Osteocyte (in vitro differentiated cells): Measurements from ENCODE around the gene SNX19. TPM values are rescaled to one million over a fixed set of nuclear protein-coding genes. Genes with fewer than 3 reads are reported as not detected.

Experiments
- DNase-seq: peaks from one replicate; pipeline ENCODE4 v3.0.0; 2021; ENCODE audit warnings: mixed read lengths; ENCODE audit not compliant: unreplicated experiment; ENCODE audit errors: extremely low spot score
- H3K27ac Mint-ChIP-seq: one replicate; pipeline ENCODE4 v1.8.0; 2021; ENCODE audit warnings: mild to moderate bottlenecking, mixed read lengths; ENCODE audit not compliant: unreplicated experiment
- H3K27me3 Mint-ChIP-seq: one replicate; pipeline ENCODE4 v1.8.0; 2021; ENCODE audit warnings: mixed read lengths; ENCODE audit not compliant: unreplicated experiment
- H3K36me3 Mint-ChIP-seq: one replicate; pipeline ENCODE4 v1.8.0; 2021; ENCODE audit warnings: mixed read lengths; ENCODE audit not compliant: unreplicated experiment
- H3K4me1 Mint-ChIP-seq: one replicate; pipeline ENCODE4 v1.8.0; 2021; ENCODE audit warnings: mixed read lengths; ENCODE audit not compliant: unreplicated experiment
- H3K4me3 Mint-ChIP-seq: one replicate; pipeline ENCODE4 v1.8.0; 2021; ENCODE audit warnings: mild to moderate bottlenecking, moderate library complexity, mixed read lengths; ENCODE audit not compliant: unreplicated experiment
- H3K9me3 Mint-ChIP-seq: one replicate; pipeline ENCODE4 v1.8.0; 2021; ENCODE audit warnings: mixed read lengths; ENCODE audit not compliant: unreplicated experiment
- total RNA-seq: library from RNA; stranded (reverse); gene quantifications from 2 replicates; pipeline ENCODE4 v1.2.1, GENCODE V29; 2021
- TF ChIP-seq, protein P1 (sequence below): fragments of 200-600 bp; sonication (generic); IDR thresholded peaks from 2 replicates; pipeline ENCODE4 v1.5.0; 2021; ENCODE audit warnings: antibody characterized with exemption, mild to moderate bottlenecking, moderate library complexity

The SNX19 gene
- total RNA-seq, 1 donor from 2014 or later: 68.4 TPM

GRCh38 chr11:130854483-130854882 lies 61.8 kb downstream of the SNX19 start:
- TF ChIP-seq, protein P1, sequence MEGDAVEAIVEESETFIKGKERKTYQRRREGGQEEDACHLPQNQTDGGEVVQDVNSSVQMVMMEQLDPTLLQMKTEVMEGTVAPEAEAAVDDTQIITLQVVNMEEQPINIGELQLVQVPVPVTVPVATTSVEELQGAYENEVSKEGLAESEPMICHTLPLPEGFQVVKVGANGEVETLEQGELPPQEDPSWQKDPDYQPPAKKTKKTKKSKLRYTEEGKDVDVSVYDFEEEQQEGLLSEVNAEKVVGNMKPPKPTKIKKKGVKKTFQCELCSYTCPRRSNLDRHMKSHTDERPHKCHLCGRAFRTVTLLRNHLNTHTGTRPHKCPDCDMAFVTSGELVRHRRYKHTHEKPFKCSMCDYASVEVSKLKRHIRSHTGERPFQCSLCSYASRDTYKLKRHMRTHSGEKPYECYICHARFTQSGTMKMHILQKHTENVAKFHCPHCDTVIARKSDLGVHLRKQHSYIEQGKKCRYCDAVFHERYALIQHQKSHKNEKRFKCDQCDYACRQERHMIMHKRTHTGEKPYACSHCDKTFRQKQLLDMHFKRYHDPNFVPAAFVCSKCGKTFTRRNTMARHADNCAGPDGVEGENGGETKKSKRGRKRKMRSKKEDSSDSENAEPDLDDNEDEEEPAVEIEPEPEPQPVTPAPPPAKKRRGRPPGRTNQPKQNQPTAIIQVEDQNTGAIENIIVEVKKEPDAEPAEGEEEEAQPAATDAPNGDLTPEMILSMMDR: no peak
- no peak overlapping the region for H3K4me3 Mint-ChIP-seq
- H3K4me1 Mint-ChIP-seq: no peaks in the 10 kb centered on the region
- no peak for DNase-seq
- peaks cover 9% of the 10 kb centered on the region for H3K9me3 Mint-ChIP-seq
- no peaks in the 10 kb centered on the region for H3K27me3 Mint-ChIP-seq
- peaks cover 9% of the 10 kb centered on the region for H3K36me3 Mint-ChIP-seq
- H3K27ac Mint-ChIP-seq: no peak overlapping the region

DNA sequence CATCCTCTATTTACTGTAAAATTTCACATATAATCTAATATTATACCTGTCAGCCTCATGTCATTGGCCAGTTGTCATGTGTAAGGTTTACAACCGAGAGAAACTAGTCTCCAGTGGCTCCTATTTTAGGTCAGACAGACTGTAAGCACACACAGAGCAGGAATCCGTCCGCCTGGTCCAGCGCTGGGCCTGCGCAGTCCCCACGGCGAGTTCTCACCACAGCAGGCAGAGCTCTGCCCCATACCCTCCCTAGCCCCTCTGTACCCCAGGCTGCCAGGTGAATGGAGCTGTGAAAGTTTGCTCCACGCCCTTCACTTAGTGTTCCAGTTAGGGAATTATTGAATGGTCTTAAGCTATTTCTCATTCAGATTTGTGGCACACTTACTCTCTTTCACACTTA lies 63.7 kb downstream of the SNX19 start:
- DNase-seq: no peak
- Mint-ChIP-seq H3K4me3 (no peak overlapping the region), H3K27me3 (no peaks in the 10 kb centered on the region), H3K27ac (no peak overlapping the region), H3K4me1 (peaks cover 8% of the 10 kb centered on the region), H3K9me3 (peaks cover 12% of the 10 kb centered on the region), H3K36me3 (peaks cover 9% of the 10 kb centered on the region)
- TF ChIP-seq, protein P1: no peak

DNA sequence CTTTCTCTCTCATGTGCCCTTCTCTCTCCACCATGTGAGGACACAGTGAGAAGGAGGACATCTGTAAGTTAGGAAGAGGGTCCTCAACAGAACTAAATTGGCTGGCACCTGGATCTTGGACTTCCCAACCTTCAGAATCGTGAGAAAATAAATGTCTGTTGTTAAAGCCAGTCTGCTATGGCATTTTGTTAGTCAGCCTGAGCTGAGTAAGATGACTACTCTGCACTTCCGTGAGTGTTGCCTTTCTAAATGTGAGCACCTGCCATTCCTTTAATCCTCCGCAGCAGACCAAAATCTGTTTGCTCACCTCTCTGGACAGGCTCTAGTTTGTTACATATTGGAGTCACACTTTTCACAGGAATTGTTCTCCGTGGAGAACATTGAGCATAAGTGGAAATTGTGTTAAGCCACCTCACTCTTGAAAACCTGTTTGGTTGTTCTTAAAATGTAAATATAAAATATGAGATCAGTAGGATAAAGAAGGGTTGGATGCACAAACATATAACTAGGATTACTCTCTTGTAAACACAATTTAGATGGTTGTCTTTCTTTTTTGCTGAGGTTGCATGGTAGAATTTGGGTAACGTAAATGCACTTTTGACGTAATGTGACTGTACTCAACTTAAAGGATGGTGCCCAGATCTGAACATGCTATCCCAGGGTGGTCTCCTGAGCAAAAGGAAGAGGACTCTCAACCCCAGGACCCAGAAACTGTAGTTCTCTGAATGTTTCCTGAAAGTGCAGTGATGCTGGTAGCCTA lies 65.9 kb downstream of the SNX19 start:
- no peaks in the 10 kb centered on the region for H3K27me3 Mint-ChIP-seq
- H3K9me3 Mint-ChIP-seq: peaks cover 14% of the 10 kb centered on the region
- peaks cover 15% of the 10 kb centered on the region for H3K4me1 Mint-ChIP-seq
- DNase-seq: no peak
- H3K4me3 Mint-ChIP-seq: no peak overlapping the region
- TF ChIP-seq, protein P1: no peak
- no peak overlapping the region for H3K27ac Mint-ChIP-seq
- H3K36me3 Mint-ChIP-seq: peaks cover 4% of the 10 kb centered on the region

GRCh38 chr11:130849215-130849568 lies 67.1 kb downstream of the SNX19 start:
- Mint-ChIP-seq H3K27me3 (no peaks in the 10 kb centered on the region), H3K4me1 (peaks cover 17% of the 10 kb centered on the region), H3K9me3 (peaks cover 14% of the 10 kb centered on the region), H3K36me3 (peaks cover 4% of the 10 kb centered on the region), H3K4me3 (no peak overlapping the region), H3K27ac (peak overlapping the region; percentile 2)
- TF ChIP-seq, protein P1: no peak
- DNase-seq: no peak

GRCh38 chr11:130848361-130849214 lies 67.7 kb downstream of the SNX19 start:
- DNase-seq: no peak
- H3K27ac Mint-ChIP-seq: peak overlapping the region; percentile 2
- TF ChIP-seq, protein P1: no peak
- H3K4me3 Mint-ChIP-seq: no peak overlapping the region
- peaks cover 14% of the 10 kb centered on the region for H3K9me3 Mint-ChIP-seq
- H3K27me3 Mint-ChIP-seq: no peaks in the 10 kb centered on the region
- peaks cover 7% of the 10 kb centered on the region for H3K36me3 Mint-ChIP-seq
- H3K4me1 Mint-ChIP-seq: peaks cover 19% of the 10 kb centered on the region
